ENCODE results near the gene CASS4.

Gene CASS4

DNA sequence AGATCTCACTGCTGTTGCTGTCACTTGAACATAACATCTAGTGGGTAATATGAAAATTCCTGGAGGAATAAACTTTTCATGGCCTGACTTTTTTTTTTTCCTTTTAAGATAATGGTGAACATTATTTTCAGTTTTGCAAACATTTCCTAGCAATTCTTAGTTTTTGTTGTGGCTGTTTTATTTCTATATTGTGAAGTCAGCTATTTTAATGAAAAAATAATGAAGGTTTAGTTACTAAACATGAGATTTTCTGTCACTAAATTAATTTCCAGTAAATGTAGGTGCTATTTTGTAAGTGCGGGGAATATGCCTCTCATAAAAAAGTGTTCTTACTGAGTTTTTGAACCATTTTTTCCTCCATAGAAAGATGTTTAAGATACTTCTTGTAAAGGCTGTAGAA, 89.1 kb downstream of the CASS4 start:
- in situ Hi-C loops (cut with MboI; ENCODE audit: low sequenced_read_pairs) = no loop called here

DNA sequence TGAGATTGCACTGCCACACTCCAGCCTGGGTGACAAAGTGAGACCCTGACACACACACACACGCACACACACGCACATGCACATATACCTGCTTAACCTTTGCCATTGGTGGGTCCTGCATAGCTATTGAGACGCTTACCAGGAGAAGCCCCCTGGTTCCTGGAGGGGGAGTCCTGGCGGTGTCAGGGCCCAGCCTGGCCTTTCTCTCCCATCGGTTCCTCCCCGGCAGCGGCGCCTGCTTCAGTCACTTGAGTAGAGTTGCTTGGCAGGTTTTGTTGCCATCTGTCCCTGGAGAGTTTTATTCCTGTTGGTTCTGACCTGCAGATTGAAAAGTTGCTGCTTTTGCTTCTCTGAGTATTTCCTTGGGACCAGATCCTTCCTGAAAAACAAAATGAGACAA, 91.9 kb downstream of the CASS4 start:
- in situ Hi-C loops (cut with MboI; ENCODE audit: low sequenced_read_pairs) = no loop called here

DNA sequence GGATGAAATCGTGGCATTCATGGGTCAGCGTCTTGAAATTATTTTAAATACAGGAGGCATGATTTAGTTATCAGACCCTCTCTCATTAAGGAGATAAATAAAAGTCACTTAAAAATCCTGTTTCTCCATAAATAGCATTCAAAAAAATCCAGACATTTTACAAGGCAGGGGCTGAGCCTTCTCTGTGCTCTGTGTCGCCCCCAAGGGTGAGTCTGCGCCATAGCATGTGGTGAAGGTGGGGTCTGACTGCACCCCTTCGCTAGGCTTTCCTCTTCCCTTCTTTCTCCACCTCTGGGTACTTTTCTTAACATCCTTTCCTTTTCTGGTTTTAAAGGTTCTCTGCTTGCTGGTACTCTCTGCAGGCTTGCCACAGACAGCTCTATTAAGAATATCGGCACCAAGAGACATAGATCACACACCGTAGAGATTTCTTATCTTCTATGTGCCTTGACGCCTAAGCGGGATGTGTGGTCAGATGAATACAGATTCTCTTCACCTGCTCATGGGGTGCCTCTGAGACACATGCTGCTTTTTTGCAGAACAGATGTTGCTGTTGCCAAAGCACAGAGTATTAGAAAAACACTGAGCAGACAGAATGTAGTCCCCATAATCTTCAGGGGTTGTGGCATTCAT, 92.4 kb downstream of the CASS4 start:
- in situ Hi-C loops (cut with MboI; ENCODE audit: low sequenced_read_pairs) = no loop called here

- in situ Hi-C loops (cut with MboI; ENCODE audit: low sequenced_read_pairs) = no loop called here
Observed at GRCh38 chr20:56506103-56506502, 94.0 kb downstream of the CASS4 start.

Data from HL-60/S4 (cell line).